ENCODE results near the gene CENPF. TPM values are rescaled to one million over a fixed set of nuclear protein-coding genes. Genes with fewer than 3 reads are reported as not detected.
A peak's percentile ranks its signal among the peaks of the same experiment; 100 is the strongest.
"Not testable (repeated sequence)": the region's sequence is repeated elsewhere in the genome, so short reads cannot be mapped to it uniquely, and the experiment has no call there.

The CENPF gene
- total and polyA plus RNA-seq, 4 experiments from 2014 or later, result 0.02 to 2.8 (median 1.5) TPM

DNA sequence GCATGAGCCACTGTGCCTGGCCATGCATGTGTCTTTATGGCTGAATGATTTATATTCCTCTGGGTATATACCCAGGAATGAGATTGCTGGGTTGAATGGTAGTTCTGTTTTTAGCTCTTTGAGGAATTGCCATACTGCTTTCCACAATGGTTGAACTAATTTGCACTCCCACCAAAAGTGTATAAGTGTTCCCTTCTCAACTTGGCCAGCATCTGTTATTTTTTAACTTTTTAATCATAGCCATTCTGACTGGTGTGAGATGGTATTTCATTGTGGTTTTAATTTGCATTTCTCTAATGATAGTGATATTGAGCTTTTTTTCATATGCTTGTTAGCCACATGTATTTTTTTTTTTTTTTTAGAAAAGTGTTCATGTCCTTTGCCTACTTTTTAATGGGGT, 7.1 kb downstream of the CENPF start:
- DNase-seq; H3K4me1 Mint-ChIP-seq; H3K4me1 ChIP-seq (ENCODE audit: insufficient read depth, low read length); H3K9me3 ChIP-seq (ENCODE audit: control insufficient read depth in 1 of 2, low read length in 2 of 2); H3K4me3 Mint-ChIP-seq; H3K27me3 ChIP-seq (ENCODE audit: insufficient read depth, low read length); H3K36me3 ChIP-seq (ENCODE audit: insufficient read depth, low read length); H3K4me3 ChIP-seq (ENCODE audit: low read length in 2 of 2); H3K27me3 Mint-ChIP-seq; H3K27ac ChIP-seq (ENCODE audit: low read depth, low read length); H3K36me3 Mint-ChIP-seq; intact Hi-C loops (cut with micrococcal nuclease): not testable (repeated sequence)
- Mint-ChIP-seq H3K9me3 (peaks cover 0 to 12% (median under 1%) of the 10 kb centered on the region in 8 donors), H3K27ac (peak overlapping the region in 1 of 7 donors; percentile 12)
- CTCF ChIA-PET (ENCODE audit: partially characterized antibody), result interaction anchor here (1.0 to 1.4 kb wide), 3 partner anchors 18 to 74 kb away, joined by 3 to 4 read pairs (median 4); no protein-coding TSS in a partner anchor
- POLR2A ChIA-PET (ENCODE audit: partially characterized antibody), result interaction anchor here (0.6 kb wide), 1 partner anchor 329 kb away, joined by 3 read pairs; the partner anchor contains the start of gene SMYD2

- intact Hi-C loops (cut with micrococcal nuclease), result no loop called here
- no peaks in the 10 kb centered on the region for H3K36me3 Mint-ChIP-seq
- Histone ChIP-seq H3K9me3 (ENCODE audit: control insufficient read depth in 1 of 2, low read length in 2 of 2) (no peaks in the 10 kb centered on the region), H3K4me1 (ENCODE audit: insufficient read depth, low read length) (peaks cover 5% of the 10 kb centered on the region), H3K27ac (ENCODE audit: low read depth, low read length) (no peak overlapping the region), H3K27me3 (ENCODE audit: insufficient read depth, low read length) (no peaks in the 10 kb centered on the region), H3K4me3 (ENCODE audit: low read length in 2 of 2) (no peak overlapping the region), H3K36me3 (ENCODE audit: insufficient read depth, low read length) (no peaks in the 10 kb centered on the region)
- ChIA-PET CTCF (ENCODE audit: partially characterized antibody) (interaction anchor here (1.0 to 1.5 kb wide), 2 partner anchors 10 to 11 kb away, joined by 3 to 4 read pairs; no protein-coding TSS in a partner anchor), POLR2A (ENCODE audit: partially characterized antibody) (no interaction called here)
- H3K9me3 Mint-ChIP-seq, result peaks cover 0 to 5% (median 0%) of the 10 kb centered on the region in 8 donors
- H3K4me3 Mint-ChIP-seq, result no peak overlapping the region
- no peaks in the 10 kb centered on the region for H3K27me3 Mint-ChIP-seq
- peak overlapping the region in 1 of 7 donors; percentile 28 for H3K27ac Mint-ChIP-seq
- no peak for DNase-seq
- peaks cover 6 to 20% (median 12%) of the 10 kb centered on the region in 4 donors for H3K4me1 Mint-ChIP-seq
Measured at GRCh38 chr1:214615109-214615508, 12.1 kb downstream of the CENPF start.

DNA sequence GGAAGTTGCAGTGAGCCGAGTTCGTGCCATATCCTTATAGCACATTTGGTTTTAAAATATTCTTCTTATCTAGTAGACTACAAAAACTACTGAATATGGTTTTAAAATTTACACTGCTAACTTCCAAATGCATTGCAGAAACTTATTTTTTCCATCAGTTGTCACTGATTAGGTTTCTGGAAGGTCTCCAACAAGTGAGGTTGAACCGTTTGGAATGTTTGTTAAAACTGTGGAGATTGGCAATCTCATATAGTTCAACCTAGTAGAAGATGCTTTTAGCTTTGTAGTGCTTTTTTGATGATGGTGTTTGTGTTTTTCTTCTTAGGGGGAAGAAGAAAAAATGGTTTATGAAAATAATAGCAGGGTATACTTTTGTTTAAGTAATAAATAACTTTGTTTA, 12.9 kb downstream of the CENPF start:
- DNase-seq, result no peak
- CTCF ChIA-PET (ENCODE audit: partially characterized antibody), result interaction anchor here (1.0 to 1.5 kb wide), 3 partner anchors 10 to 14 kb away, joined by 3 to 4 read pairs (median 3); no protein-coding TSS in a partner anchor
- Mint-ChIP-seq H3K27ac (no peak overlapping the region), H3K36me3 (no peaks in the 10 kb centered on the region), H3K4me1 (peaks cover 6 to 20% (median 12%) of the 10 kb centered on the region in 4 donors), H3K9me3 (peaks cover 0 to 5% (median 0%) of the 10 kb centered on the region in 8 donors), H3K27me3 (no peaks in the 10 kb centered on the region), H3K4me3 (peak overlapping the region in 1 of 8 donors; percentile 34)
- Histone ChIP-seq H3K9me3 (ENCODE audit: control insufficient read depth in 1 of 2, low read length in 2 of 2) (no peaks in the 10 kb centered on the region), H3K4me3 (ENCODE audit: low read length in 2 of 2) (no peak overlapping the region), H3K27ac (ENCODE audit: low read depth, low read length) (no peak overlapping the region), H3K36me3 (ENCODE audit: insufficient read depth, low read length) (no peaks in the 10 kb centered on the region), H3K4me1 (ENCODE audit: insufficient read depth, low read length) (peaks cover 5% of the 10 kb centered on the region), H3K27me3 (ENCODE audit: insufficient read depth, low read length) (no peaks in the 10 kb centered on the region)
- POLR2A ChIA-PET (ENCODE audit: partially characterized antibody), result no interaction called here
- intact Hi-C loops (cut with micrococcal nuclease), result no loop called here

- H3K9me3 ChIP-seq (ENCODE audit: control insufficient read depth in 1 of 2, low read length in 2 of 2), result no peaks in the 10 kb centered on the region
- peaks cover 5% of the 10 kb centered on the region for H3K4me1 ChIP-seq (ENCODE audit: insufficient read depth, low read length)
- H3K4me1 Mint-ChIP-seq, result peaks cover 5 to 20% (median 12%) of the 10 kb centered on the region in 4 donors
- no peaks in the 10 kb centered on the region for H3K36me3 Mint-ChIP-seq
- peak overlapping the region; percentile 32 to 90 (median 58) for H3K27ac Mint-ChIP-seq
- intact Hi-C loops (cut with micrococcal nuclease), result no loop called here
- no peak overlapping the region for H3K4me3 ChIP-seq (ENCODE audit: low read length in 2 of 2)
- H3K9me3 Mint-ChIP-seq, result peaks cover 0 to 3% (median 0%) of the 10 kb centered on the region in 8 donors
- peak overlapping the region; percentile 28 to 74 (median 39) for H3K4me3 Mint-ChIP-seq
- H3K27me3 ChIP-seq (ENCODE audit: insufficient read depth, low read length), result no peaks in the 10 kb centered on the region
- H3K27me3 Mint-ChIP-seq, result no peaks in the 10 kb centered on the region
- CTCF ChIA-PET (ENCODE audit: partially characterized antibody), result interaction anchor here (0.6 to 1.2 kb wide), 5 partner anchors 10 to 21 kb away, joined by 3 to 4 read pairs (median 3); no protein-coding TSS in a partner anchor
- no peak for DNase-seq
- H3K27ac ChIP-seq (ENCODE audit: low read depth, low read length), result no peak overlapping the region
- H3K36me3 ChIP-seq (ENCODE audit: insufficient read depth, low read length), result no peaks in the 10 kb centered on the region
- POLR2A ChIA-PET (ENCODE audit: partially characterized antibody), result no interaction called here
Measured at GRCh38 chr1:214617246-214617645, 14.3 kb downstream of the CENPF start.

DNA sequence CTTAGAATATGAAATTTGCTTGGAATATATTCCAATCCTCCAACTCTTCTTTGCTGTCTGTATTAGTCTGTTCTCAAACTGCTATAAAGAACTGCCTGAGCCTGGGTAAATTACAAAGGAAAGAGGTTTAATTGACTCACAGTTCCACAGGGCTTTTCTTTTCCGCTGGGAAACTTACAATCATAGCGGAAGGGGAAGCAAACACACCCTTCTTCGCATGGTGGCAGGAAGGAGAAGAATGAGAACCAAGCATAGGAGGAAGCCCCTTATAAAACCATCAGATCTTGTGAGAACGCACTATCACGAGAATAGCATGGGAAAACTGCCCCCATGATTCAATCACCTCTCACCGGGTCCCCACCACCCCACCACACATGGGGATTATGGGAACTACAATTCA, 14.8 kb downstream of the CENPF start:
- DNase-seq, result no peak
- no peaks in the 10 kb centered on the region for H3K36me3 Mint-ChIP-seq
- H3K27ac Mint-ChIP-seq, result peak overlapping the region in 1 of 7 donors; percentile 28
- H3K9me3 Mint-ChIP-seq, result no peaks in the 10 kb centered on the region
- H3K27me3 Mint-ChIP-seq, result no peaks in the 10 kb centered on the region
- Histone ChIP-seq H3K36me3 (ENCODE audit: insufficient read depth, low read length) (no peaks in the 10 kb centered on the region), H3K9me3 (ENCODE audit: control insufficient read depth in 1 of 2, low read length in 2 of 2) (no peaks in the 10 kb centered on the region), H3K4me1 (ENCODE audit: insufficient read depth, low read length) (peaks cover 5% of the 10 kb centered on the region), H3K27ac (ENCODE audit: low read depth, low read length) (no peak overlapping the region), H3K27me3 (ENCODE audit: insufficient read depth, low read length) (no peaks in the 10 kb centered on the region), H3K4me3 (ENCODE audit: low read length in 2 of 2) (no peak overlapping the region)
- ChIA-PET POLR2A (ENCODE audit: partially characterized antibody) (no interaction called here), CTCF (ENCODE audit: partially characterized antibody) (interaction anchor here (0.6 to 1.2 kb wide), 5 partner anchors 10 to 21 kb away, joined by 3 to 4 read pairs (median 3); no protein-coding TSS in a partner anchor)
- intact Hi-C loops (cut with micrococcal nuclease), result no loop called here
- H3K4me1 Mint-ChIP-seq, result peaks cover 5 to 20% (median 12%) of the 10 kb centered on the region in 4 donors
- no peak overlapping the region for H3K4me3 Mint-ChIP-seq

- intact Hi-C loops (cut with micrococcal nuclease), result no loop called here
- Histone ChIP-seq H3K4me3 (ENCODE audit: low read length in 2 of 2) (no peak overlapping the region), H3K27ac (ENCODE audit: low read depth, low read length) (no peak overlapping the region), H3K27me3 (ENCODE audit: insufficient read depth, low read length) (no peaks in the 10 kb centered on the region), H3K36me3 (ENCODE audit: insufficient read depth, low read length) (no peaks in the 10 kb centered on the region), H3K9me3 (ENCODE audit: control insufficient read depth in 1 of 2, low read length in 2 of 2) (no peaks in the 10 kb centered on the region), H3K4me1 (ENCODE audit: insufficient read depth, low read length) (peaks cover 5% of the 10 kb centered on the region)
- no peaks in the 10 kb centered on the region for H3K36me3 Mint-ChIP-seq
- H3K27me3 Mint-ChIP-seq, result no peaks in the 10 kb centered on the region
- CTCF ChIA-PET (ENCODE audit: partially characterized antibody), result interaction anchor here (1.5 kb wide), 1 partner anchor 17 kb away, joined by 5 read pairs; no protein-coding TSS in a partner anchor
- no peak for DNase-seq
- no peaks in the 10 kb centered on the region for H3K9me3 Mint-ChIP-seq
- no peak overlapping the region for H3K4me3 Mint-ChIP-seq
- H3K27ac Mint-ChIP-seq, result no peak overlapping the region
- POLR2A ChIA-PET (ENCODE audit: partially characterized antibody), result no interaction called here
- peaks cover 5 to 17% (median 11%) of the 10 kb centered on the region in 4 donors for H3K4me1 Mint-ChIP-seq
Measured at GRCh38 chr1:214621236-214621635, 18.2 kb downstream of the CENPF start.

DNA sequence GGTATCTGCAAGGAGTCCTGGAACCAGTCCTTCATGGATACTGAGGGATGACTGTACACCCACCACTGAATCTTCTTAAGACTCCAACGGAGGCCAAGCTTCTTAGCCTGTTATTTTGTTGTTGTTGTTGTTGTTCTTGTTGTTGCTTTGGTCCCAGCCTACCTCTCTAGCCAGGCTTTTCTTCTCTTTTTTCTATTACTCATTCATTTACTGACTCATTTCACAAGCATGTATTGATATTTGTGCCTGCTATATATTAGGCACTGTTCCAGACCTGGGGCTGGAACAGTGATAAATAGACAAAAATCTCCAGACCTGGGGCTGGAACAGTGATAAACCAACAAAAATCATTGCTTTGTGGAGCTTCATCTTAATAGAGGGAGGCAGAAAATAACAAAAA, 20.4 kb downstream of the CENPF start:
- Histone ChIP-seq H3K4me1 (ENCODE audit: insufficient read depth, low read length) (no peaks in the 10 kb centered on the region), H3K9me3 (ENCODE audit: control insufficient read depth in 1 of 2, low read length in 2 of 2) (no peaks in the 10 kb centered on the region), H3K27ac (ENCODE audit: low read depth, low read length) (no peak overlapping the region), H3K36me3 (ENCODE audit: insufficient read depth, low read length) (no peaks in the 10 kb centered on the region), H3K27me3 (ENCODE audit: insufficient read depth, low read length) (no peaks in the 10 kb centered on the region), H3K4me3 (ENCODE audit: low read length in 2 of 2) (no peak overlapping the region)
- no peaks in the 10 kb centered on the region for H3K36me3 Mint-ChIP-seq
- CTCF ChIA-PET (ENCODE audit: partially characterized antibody), result interaction anchor here (1.4 to 8.9 kb wide), 2 partner anchors 9 to 16 kb away, joined by 4 to 121 read pairs; no protein-coding TSS in a partner anchor
- no peaks in the 10 kb centered on the region for H3K27me3 Mint-ChIP-seq
- peaks cover 0 to 5% (median 2%) of the 10 kb centered on the region in 4 donors for H3K4me1 Mint-ChIP-seq
- no peak for DNase-seq
- intact Hi-C loops (cut with micrococcal nuclease), result no loop called here
- no peak overlapping the region for H3K27ac Mint-ChIP-seq
- no peaks in the 10 kb centered on the region for H3K9me3 Mint-ChIP-seq
- no peak overlapping the region for H3K4me3 Mint-ChIP-seq
- POLR2A ChIA-PET (ENCODE audit: partially characterized antibody), result no interaction called here
